Spleen (tissue), 11 donors: Measurements from ENCODE around the gene LRRC51. TPM values are rescaled to one million over a fixed set of nuclear protein-coding genes. Genes with fewer than 3 reads are reported as not detected.

ENCODE experiments used
- DNase-seq: peaks from one replicate; pipeline ENCODE4 v3.0.0-alpha.2; 2020
- H3K27ac ChIP-seq, 8 donors: fragments of 200-600 bp; sonication (generic) in 7 of 8; 1 replicate in 4 of 8; 2 replicates in 4 of 8; pipeline versions ENCODE4 v1.5.0 to v1.8.0; 2016 to 2021; ENCODE audit warnings: inconsistent platforms in 4 of 8, mild to moderate bottlenecking in 4 of 8, moderate library complexity in 1 of 8
- H3K27me3 ChIP-seq, 7 donors: fragments of 200-600 bp; sonication (generic) in 6 of 7; replicated peaks in 1 of 7; 1 replicate in 4 of 7; 2 replicates in 3 of 7; pipeline versions ENCODE4 v1.5.0 to v1.8.0; 2016 to 2021; ENCODE audit warnings: inconsistent platforms in 3 of 7, mild to moderate bottlenecking in 1 of 7
- H3K36me3 ChIP-seq, 6 donors: fragments of 200-600 bp; sonication (generic) in 5 of 6; 1 replicate in 4 of 6; 2 replicates in 2 of 6; pipeline versions ENCODE4 v1.5.0 to v1.8.0; 2016 to 2021; ENCODE audit warnings: inconsistent platforms in 2 of 6
- H3K4me1 ChIP-seq, 6 donors: fragments of 200-600 bp; sonication (generic) in 5 of 6; 1 replicate in 3 of 6; 2 replicates in 3 of 6; pipeline versions ENCODE4 v1.5.0 to v1.8.0; 2016 to 2021; ENCODE audit warnings: inconsistent platforms in 3 of 6
- H3K4me3 ChIP-seq, 8 donors: fragments of 200-600 bp; sonication (generic) in 7 of 8; 1 replicate in 4 of 8; 2 replicates in 4 of 8; pipeline versions ENCODE4 v1.5.0 to v1.8.0; 2016 to 2021; ENCODE audit warnings: inconsistent platforms in 4 of 8, mild to moderate bottlenecking in 4 of 8, moderate library complexity in 2 of 8
- H3K9me3 ChIP-seq, 8 donors: fragments of 200-600 bp; sonication (generic) in 7 of 8; 1 replicate in 4 of 8; 2 replicates in 4 of 8; pipeline versions ENCODE4 v1.5.0 to v1.8.0; 2016 to 2021; ENCODE audit warnings: inconsistent platforms in 4 of 8
- CTCF ChIP-seq, 11 experiments: fragments of 200-600 bp in 7 of 11; fragments of 450-650 bp in 4 of 11; sonication (generic) in 4 of 11; IDR thresholded peaks in 8 of 11; conservative IDR thresholded peaks in 3 of 11; 1 replicate in 7 of 11; 2 replicates in 4 of 11; pipeline versions ENCODE4 v1.4.0 to v1.8.0; 2016 to 2021; ENCODE audit warnings: antibody characterized with exemption in 11 of 11, inconsistent platforms in 4 of 11, mild to moderate bottlenecking in 1 of 11
- POLR2A ChIP-seq, 3 donors: fragments of 450-650 bp; IDR thresholded peaks; one replicate each; pipeline ENCODE4 v1.5.1; 2017; ENCODE audit warnings: antibody characterized with exemption in 3 of 3, mild to moderate bottlenecking in 1 of 3
- POLR2AphosphoS5 ChIP-seq, 3 donors: sonication (generic); formaldehyde crosslinking; IDR thresholded peaks; one replicate each; pipeline ENCODE4 v1.5.1; 2017; ENCODE audit warnings: antibody characterized with exemption in 3 of 3
- WGBS, 5 donors: extraction: QIAGEN DNeasy Blood & Tissue Kit in 3 of 5; methylation state at CpG; one replicate each; pipeline versions ENCODE4 v1.1.5 to v1.1.7; 2013 to 2018; 5-methylcytosine and 5-hydroxymethylcytosine counted together
- intact Hi-C: fragments of 100-400 bp; cut with DNase I; formaldehyde crosslinking; loops from one replicate; pipeline ENCODE4 v1.15.0; 2023; ENCODE audit warnings: low total_unique reads
- polyA plus RNA-seq, 3 donors: library from polyadenylated mRNA; stranded (reverse); fragments of 200-250 nt; gene quantifications; one replicate each; pipeline ENCODE4 v1.2.1, GENCODE V29; 2013
- total RNA-seq, 7 donors: library from RNA; depleted of rRNA in 3 of 7; stranded (reverse); fragments of >200 nt in 3 of 7; fragmentation: NEBNext Ultra II Directional in 4 of 7; extraction: Animal tissue kit (Norgen Biotek cat#: 25700) in 4 of 7; gene quantifications; one replicate each; pipeline versions ENCODE4 v1.1.0 to v1.2.1, GENCODE V29; 2016 to 2021
- donor health status: healthy with polysubstance abuse.
- donor health status: DM: no; HTN: no; CAD: no; lungs with moderate emphysema.
- donor health status: DM: no; HTN: no; CAD: no.
- donor health status: Bipolar disorder and iron deficiency.
- donor health status: healthy.
- donor health status: DM: no; HTN: no; CAD: no.
- donor health status: DM: yes; HTN: yes; CAD: no.

LRRC51 gene
- total and polyA plus RNA-seq, 10 donors = 2.0 to 10.0 (median 4.5) TPM

GRCh38 chr11:72039031-72039855 lies 41.4 kb upstream of the LRRC51 start:
- Histone ChIP-seq H3K4me3 (peak overlapping the region; percentile 36 to 88 (median 64)), H3K36me3 (peaks cover 0 to 32% (median 18%) of the 10 kb centered on the region in 6 donors), H3K9me3 (no peaks in the 10 kb centered on the region), H3K27me3 (no peaks in the 10 kb centered on the region), H3K27ac (peak overlapping the region; percentile 49 to 98 (median 94)), H3K4me1 (peaks cover 46 to 96% (median 68%) of the 10 kb centered on the region in 6 donors)
- 28 to 49% (median 35%) methylated on average over 5 of the region's 5 CpGs for WGBS, 5 donors
- no peak for DNase-seq
- TF ChIP-seq CTCF (IDR thresholded peaks at IDR 0.05 in 8 of 11, conservative IDR thresholded peaks at IDR 0.05 in 3 of 11) (no peak), POLR2A (IDR thresholded peaks at IDR 0.05) (no peak), POLR2AphosphoS5 (IDR thresholded peaks at IDR 0.05) (no peak)
- intact Hi-C loops = no loop called here

GRCh38 chr11:72039856-72040401 lies 40.7 kb upstream of the LRRC51 start:
- Histone ChIP-seq H3K4me3 (peak overlapping the region; percentile 36 to 88 (median 64)), H3K36me3 (peaks cover 0 to 25% (median 11%) of the 10 kb centered on the region in 6 donors), H3K27ac (peak overlapping the region; percentile 29 to 98 (median 94)), H3K4me1 (peaks cover 46 to 94% (median 64%) of the 10 kb centered on the region in 6 donors), H3K27me3 (no peaks in the 10 kb centered on the region), H3K9me3 (no peaks in the 10 kb centered on the region)
- no peak for TF ChIP-seq POLR2A (IDR thresholded peaks at IDR 0.05)
- no peak for TF ChIP-seq POLR2AphosphoS5 (IDR thresholded peaks at IDR 0.05)
- no peak for TF ChIP-seq CTCF (IDR thresholded peaks at IDR 0.05 in 8 of 11, conservative IDR thresholded peaks at IDR 0.05 in 3 of 11)
- 12 to 22% (median 17%) methylated on average over 6 of the region's 6 CpGs for WGBS, 5 donors
- no peak for DNase-seq
- intact Hi-C loops = no loop called here

- H3K27ac ChIP-seq = peak overlapping the region; percentile 89 to 98 (median 94)
- no peaks in the 10 kb centered on the region for H3K27me3 ChIP-seq
- peaks cover 46 to 94% (median 66%) of the 10 kb centered on the region in 6 donors for H3K4me1 ChIP-seq
- 0 to 7% (median 0%) methylated on average over 22 to 23 of the region's 23 CpGs for WGBS, 5 donors
- no peaks in the 10 kb centered on the region for H3K9me3 ChIP-seq
- peak overlapping the region; percentile 51 to 88 (median 64) for H3K4me3 ChIP-seq
- peak; percentile 93 for DNase-seq
- H3K36me3 ChIP-seq = peaks cover 0 to 20% (median 4%) of the 10 kb centered on the region in 6 donors
- TF ChIP-seq POLR2AphosphoS5 (IDR thresholded peaks at IDR 0.05) = peak in 2 of 3 donors; percentile 50 to 84
- peak in 1 of 11 experiments; percentile 5 for TF ChIP-seq CTCF (IDR thresholded peaks at IDR 0.05 in 8 of 11, conservative IDR thresholded peaks at IDR 0.05 in 3 of 11)
- TF ChIP-seq POLR2A (IDR thresholded peaks at IDR 0.05) = peak in 2 of 3 donors; percentile 5 to 44
- intact Hi-C loops = no loop called here
Measured at GRCh38 chr11:72040491-72041363, 39.9 kb upstream of the LRRC51 start.
